Aorta (tissue), 5 donors: ENCODE data around the gene PARD3. TPM values are rescaled to one million over a fixed set of nuclear protein-coding genes. Genes with fewer than 3 reads are reported as not detected.

Experiments
- ATAC-seq: fragments of 200-7000 bp; cut with Tn5 transposase; one replicate; pipeline ENCODE4 v1.9.1; 2022; ENCODE audit warnings: moderate library complexity; ENCODE audit not compliant: low FRiP score
- DNase-seq, 2 donors: peaks; one replicate each; pipeline ENCODE4 v3.0.0-alpha.2; 2020
- H3K27ac ChIP-seq, 2 donors: one replicate each; pipeline ENCODE4 v1.5.1; 2013; ENCODE audit warnings: low read length in 2 of 2, mild to moderate bottlenecking in 2 of 2, moderate library complexity in 2 of 2, control low read depth in 1 of 2, inconsistent platforms in 1 of 2, low read depth in 1 of 2
- H3K27me3 ChIP-seq, 2 donors: one replicate each; pipeline ENCODE4 v1.6.1; 2013; ENCODE audit warnings: control low read depth in 1 of 2, low read length in 1 of 2, mild to moderate bottlenecking in 1 of 2, moderate library complexity in 1 of 2; ENCODE audit not compliant: insufficient read depth in 2 of 2, control insufficient read depth in 1 of 2
- H3K36me3 ChIP-seq, 2 donors: one replicate each; pipeline ENCODE4 v1.6.1; 2013; ENCODE audit warnings: control low read depth in 1 of 2, low read length in 1 of 2, mild to moderate bottlenecking in 1 of 2; ENCODE audit not compliant: insufficient read depth in 2 of 2, control insufficient read depth in 1 of 2
- H3K4me1 ChIP-seq, 2 donors: one replicate each; pipeline ENCODE4 v1.6.1; 2013; ENCODE audit warnings: low read length in 2 of 2, control low read depth in 1 of 2, mild to moderate bottlenecking in 1 of 2, moderate library complexity in 1 of 2; ENCODE audit not compliant: insufficient read depth in 2 of 2, control insufficient read depth in 1 of 2
- H3K4me3 ChIP-seq, 2 donors: one replicate each; pipeline ENCODE4 v1.5.1; 2013; ENCODE audit warnings: low read length in 2 of 2, control low read depth in 1 of 2, mild to moderate bottlenecking in 1 of 2
- H3K9me3 ChIP-seq: one replicate; pipeline ENCODE4 v1.6.1; 2013; ENCODE audit warnings: mild to moderate bottlenecking, low read length; ENCODE audit not compliant: control insufficient read depth
- WGBS, 2 donors: extraction: QIAGEN DNeasy Blood & Tissue Kit; methylation state at CpG; one replicate each; pipeline ENCODE4 v1.1.7; 2013; 5-methylcytosine and 5-hydroxymethylcytosine counted together
- intact Hi-C, 2 donors: fragments of 100-400 bp; cut with DNase I; formaldehyde crosslinking; loops; one replicate each; pipeline versions ENCODE4 v1.14.2 to v1.15.0; 2022
- polyA plus RNA-seq, 2 donors: library from polyadenylated mRNA; stranded (reverse); fragments of 200-250 nt; gene quantifications; one replicate each; pipeline ENCODE4 v1.2.3, GENCODE V29; 2013
- total RNA-seq, 2 donors: library from RNA; stranded (reverse); fragmentation: NEBNext Ultra II Directional; extraction: Animal tissue kit (Norgen Biotek cat#: 25700); gene quantifications; one replicate each; pipeline ENCODE4 v1.2.1, GENCODE V29; 2021
- donor health status: healthy with polysubstance abuse.
- donor health status: Bipolar disorder and iron deficiency.
- donor health status: DM: no; HTN: no; CAD: no.
- donor health status: DM: no; HTN: no; CAD: no.
- donor health status: DM: yes; HTN: yes; CAD: no.

PARD3 gene
- total and polyA plus RNA-seq, 4 donors: 6.4 to 33.0 (median 28.7) TPM

DNA sequence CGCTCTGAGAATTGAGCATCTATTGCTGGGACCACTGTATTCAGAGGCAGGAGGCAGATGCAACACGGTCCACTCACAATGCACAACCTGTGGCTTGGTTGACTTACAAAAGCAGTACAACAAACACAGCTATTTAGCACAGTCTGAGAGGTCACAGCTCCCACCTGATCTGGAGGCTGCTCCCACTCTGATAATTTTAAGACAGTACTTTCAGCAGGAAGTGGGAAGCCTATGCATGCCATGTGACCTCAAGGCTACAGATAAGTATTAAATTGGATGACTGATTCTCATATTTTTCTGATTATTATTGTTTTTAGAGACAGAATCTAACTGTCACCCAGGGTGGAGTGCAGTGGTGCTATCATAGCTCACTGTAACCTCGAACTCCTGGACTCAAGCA lies 659.3 kb downstream of the PARD3 start:
- WGBS, 2 donors: 65 to 99% methylated on average over 3 of the region's 3 CpGs
- H3K27me3 ChIP-seq: no peaks in the 10 kb centered on the region
- ATAC-seq: no peak
- DNase-seq: no peak
- H3K27ac ChIP-seq: no peak overlapping the region
- H3K4me3 ChIP-seq: no peak overlapping the region
- no peaks in the 10 kb centered on the region for H3K36me3 ChIP-seq
- intact Hi-C loops: no loop called here
- no peaks in the 10 kb centered on the region for H3K4me1 ChIP-seq
- no peaks in the 10 kb centered on the region for H3K9me3 ChIP-seq

DNA sequence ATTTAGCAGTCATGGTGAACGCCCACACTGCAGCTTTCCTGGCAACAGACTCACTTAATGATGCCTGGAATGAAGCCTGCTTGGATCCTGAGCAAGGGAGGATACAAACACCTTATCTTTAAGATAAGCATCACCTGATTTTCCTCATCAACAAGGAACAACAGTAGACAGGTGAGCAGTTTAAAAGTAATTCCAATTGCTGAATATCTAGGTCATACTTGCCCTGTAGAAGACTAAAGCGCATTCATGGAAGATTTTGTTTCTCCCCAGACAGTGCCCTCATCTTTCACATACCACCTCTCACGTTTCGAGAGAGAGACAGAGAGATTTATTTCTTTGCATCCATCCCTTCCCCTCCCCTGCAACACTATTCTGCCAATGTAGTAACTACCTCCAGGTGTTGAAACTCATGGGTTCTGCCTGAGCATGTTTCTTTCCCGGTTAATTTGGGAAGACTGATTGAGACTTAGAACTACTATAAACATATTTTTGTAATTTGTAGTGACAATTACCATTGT lies 660.7 kb downstream of the PARD3 start:
- no peaks in the 10 kb centered on the region for H3K36me3 ChIP-seq
- 71 to 87% methylated on average over 5 of the region's 5 CpGs for WGBS, 2 donors
- intact Hi-C loops: no loop called here
- H3K27ac ChIP-seq: no peak overlapping the region
- no peaks in the 10 kb centered on the region for H3K27me3 ChIP-seq
- H3K9me3 ChIP-seq: no peaks in the 10 kb centered on the region
- no peak for DNase-seq
- no peaks in the 10 kb centered on the region for H3K4me1 ChIP-seq
- H3K4me3 ChIP-seq: no peak overlapping the region
- no peak for ATAC-seq

DNA sequence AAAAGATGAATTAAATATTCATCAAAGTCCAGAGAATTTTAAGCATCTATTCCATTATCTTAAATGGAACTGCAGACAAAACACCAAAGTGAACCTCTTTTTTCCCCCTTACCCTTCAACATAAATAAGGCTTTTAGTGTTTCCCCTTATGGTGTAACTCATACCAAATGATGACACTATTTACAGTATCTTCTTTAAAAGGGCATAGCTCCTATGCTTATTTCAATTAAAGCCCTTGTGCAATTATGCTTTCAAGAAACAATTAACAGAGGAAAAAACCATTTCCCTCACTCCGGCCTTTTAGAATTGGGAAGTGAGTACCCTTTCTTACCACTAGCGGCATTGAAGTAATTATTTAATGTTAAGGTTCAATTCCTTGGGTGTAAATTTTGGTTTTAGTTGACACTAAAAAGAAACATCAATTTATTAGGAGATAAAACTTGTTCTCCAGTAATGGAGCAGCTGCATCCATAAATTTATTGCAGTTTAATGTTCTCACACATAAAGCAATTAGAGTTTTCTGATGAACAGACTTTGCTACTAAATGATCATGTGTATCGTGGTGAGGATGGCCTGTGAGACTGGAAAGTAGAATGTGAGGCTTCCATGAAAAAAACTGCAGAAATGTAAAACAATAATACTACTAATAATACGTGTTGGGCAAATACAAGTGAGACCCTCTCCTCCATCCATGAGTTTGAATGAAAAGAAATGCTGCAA lies 661.3 kb downstream of the PARD3 start:
- no peak for ATAC-seq
- Histone ChIP-seq H3K27me3 (no peaks in the 10 kb centered on the region), H3K9me3 (no peaks in the 10 kb centered on the region), H3K4me1 (no peaks in the 10 kb centered on the region), H3K4me3 (no peak overlapping the region), H3K27ac (no peak overlapping the region), H3K36me3 (no peaks in the 10 kb centered on the region)
- WGBS, 2 donors: 89 to 95% methylated on average over 4 of the region's 4 CpGs
- intact Hi-C loops: no loop called here
- no peak for DNase-seq

DNA sequence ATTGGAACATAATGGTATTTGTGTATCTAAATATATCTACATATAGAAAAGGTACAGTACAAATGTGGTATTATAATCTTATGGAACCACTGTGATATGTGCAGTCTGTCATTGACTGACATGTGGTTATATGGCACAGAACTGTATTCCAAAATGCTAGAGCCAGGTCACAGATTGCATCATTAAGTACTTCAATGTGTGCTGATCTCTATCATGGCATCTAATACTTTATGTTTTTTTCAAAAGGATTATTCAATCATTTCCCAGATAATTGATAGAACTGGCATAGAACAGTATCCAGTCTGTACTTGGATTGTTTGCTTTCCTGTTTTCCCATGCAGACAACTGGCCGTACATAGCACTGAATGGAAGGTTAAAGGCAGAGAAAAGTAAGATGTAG lies 662.7 kb downstream of the PARD3 start:
- Histone ChIP-seq H3K4me3 (no peak overlapping the region), H3K27ac (no peak overlapping the region), H3K36me3 (no peaks in the 10 kb centered on the region), H3K4me1 (no peaks in the 10 kb centered on the region), H3K9me3 (no peaks in the 10 kb centered on the region), H3K27me3 (no peaks in the 10 kb centered on the region)
- no peak for DNase-seq
- intact Hi-C loops: no loop called here
- no peak for ATAC-seq
- WGBS, 2 donors: 0 to 46% methylated on average over 1 of the region's 1 CpG

DNA sequence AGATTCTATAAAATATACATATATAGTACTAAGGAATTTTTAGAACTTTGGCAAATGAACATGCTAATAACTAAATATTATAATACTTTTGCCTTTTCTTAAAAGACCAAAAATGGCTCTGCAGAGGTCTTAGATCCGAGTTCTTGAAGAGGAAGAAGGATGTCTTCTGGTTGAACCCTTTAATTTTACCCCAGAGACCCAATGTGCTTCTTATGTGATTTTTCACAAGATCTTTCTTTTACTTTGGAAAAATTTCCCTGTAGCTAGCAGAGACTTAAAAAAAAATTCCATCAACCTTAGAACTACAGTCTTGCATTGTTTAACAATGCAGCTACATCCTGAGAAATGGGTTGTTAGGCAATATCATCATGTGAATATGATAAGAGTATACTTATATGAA lies 663.2 kb downstream of the PARD3 start:
- H3K27me3 ChIP-seq: no peaks in the 10 kb centered on the region
- ATAC-seq (no peak), DNase-seq (no peak)
- H3K4me1 ChIP-seq: no peaks in the 10 kb centered on the region
- no peak overlapping the region for H3K4me3 ChIP-seq
- intact Hi-C loops: no loop called here
- 91 to 100% methylated on average over 1 of the region's 1 CpG for WGBS, 2 donors
- no peaks in the 10 kb centered on the region for H3K9me3 ChIP-seq
- no peak overlapping the region for H3K27ac ChIP-seq
- no peaks in the 10 kb centered on the region for H3K36me3 ChIP-seq

DNA sequence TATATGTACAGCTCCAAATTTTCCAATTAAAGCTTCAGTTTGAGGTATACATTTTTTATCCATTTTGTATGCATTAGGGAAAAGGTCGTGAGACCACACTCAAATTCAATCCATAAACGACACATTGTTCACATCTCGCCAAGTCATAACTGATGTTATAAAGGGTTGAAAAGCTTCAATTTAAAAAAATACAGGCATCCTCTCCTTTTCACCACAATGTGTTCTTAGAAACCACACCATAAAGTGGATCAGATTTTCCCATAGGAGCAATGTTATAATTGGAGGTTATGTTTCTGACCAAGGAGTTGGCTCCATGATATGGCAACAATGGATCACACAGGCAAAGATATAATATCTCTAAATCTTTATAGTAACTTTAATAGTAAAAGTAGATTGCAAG lies 663.6 kb downstream of the PARD3 start:
- ATAC-seq: no peak
- H3K36me3 ChIP-seq: no peaks in the 10 kb centered on the region
- no peak overlapping the region for H3K27ac ChIP-seq
- H3K27me3 ChIP-seq: no peaks in the 10 kb centered on the region
- intact Hi-C loops: no loop called here
- H3K9me3 ChIP-seq: no peaks in the 10 kb centered on the region
- no peak overlapping the region for H3K4me3 ChIP-seq
- 95 to 96% methylated on average over 3 of the region's 3 CpGs for WGBS, 2 donors
- DNase-seq: no peak
- H3K4me1 ChIP-seq: peaks cover 0 to 3% of the 10 kb centered on the region in 2 donors

DNA sequence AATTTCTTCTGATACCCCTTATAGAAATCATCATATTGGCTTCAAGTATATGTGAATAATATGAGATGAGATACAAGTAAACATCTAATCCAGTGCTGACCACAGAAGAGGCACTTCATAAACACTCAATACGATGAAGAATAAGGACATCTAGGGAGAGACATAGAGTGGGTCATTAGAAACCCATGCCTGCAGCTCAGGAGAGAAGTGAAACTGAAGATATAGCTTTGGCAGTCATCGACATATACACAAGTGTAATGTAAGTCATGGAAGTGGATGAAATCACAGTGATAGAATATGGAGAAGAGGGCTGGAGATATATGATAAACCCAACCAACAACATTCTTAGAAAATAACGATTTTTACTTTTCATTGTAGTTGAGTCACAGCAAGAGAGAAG lies 665.0 kb downstream of the PARD3 start:
- Histone ChIP-seq H3K4me1 (peaks cover 4% of the 10 kb centered on the region in 2 donors), H3K27me3 (no peaks in the 10 kb centered on the region), H3K4me3 (no peak overlapping the region), H3K27ac (no peak overlapping the region), H3K36me3 (no peaks in the 10 kb centered on the region), H3K9me3 (no peaks in the 10 kb centered on the region)
- ATAC-seq (no peak), DNase-seq (no peak)
- intact Hi-C loops: no loop called here
- WGBS, 2 donors: 92 to 96% methylated on average over 3 of the region's 3 CpGs

DNA sequence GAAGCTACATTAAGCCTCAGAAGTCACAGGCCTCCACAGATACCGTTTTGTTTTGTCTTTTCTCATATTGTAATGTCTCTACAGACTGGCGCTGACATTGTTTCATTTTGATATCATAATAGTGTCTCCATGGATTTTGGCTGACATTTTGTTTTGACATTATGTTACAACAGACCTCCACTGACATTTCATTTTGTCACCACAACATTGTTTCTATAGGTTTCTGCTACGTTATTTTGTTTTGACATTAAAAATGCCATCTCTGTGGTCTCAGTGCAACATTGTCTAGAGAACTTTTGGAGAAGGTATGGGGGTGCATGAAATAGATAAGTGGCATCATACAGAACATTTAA lies 666.8 kb downstream of the PARD3 start:
- ATAC-seq (no peak), DNase-seq (no peak)
- WGBS, 2 donors: 81 to 84% methylated on average over 3 of the region's 3 CpGs
- Histone ChIP-seq H3K27ac (no peak overlapping the region), H3K9me3 (no peaks in the 10 kb centered on the region), H3K36me3 (no peaks in the 10 kb centered on the region), H3K4me3 (no peak overlapping the region), H3K27me3 (no peaks in the 10 kb centered on the region), H3K4me1 (peaks cover 4% of the 10 kb centered on the region in 2 donors)
- intact Hi-C loops: no loop called here

DNA sequence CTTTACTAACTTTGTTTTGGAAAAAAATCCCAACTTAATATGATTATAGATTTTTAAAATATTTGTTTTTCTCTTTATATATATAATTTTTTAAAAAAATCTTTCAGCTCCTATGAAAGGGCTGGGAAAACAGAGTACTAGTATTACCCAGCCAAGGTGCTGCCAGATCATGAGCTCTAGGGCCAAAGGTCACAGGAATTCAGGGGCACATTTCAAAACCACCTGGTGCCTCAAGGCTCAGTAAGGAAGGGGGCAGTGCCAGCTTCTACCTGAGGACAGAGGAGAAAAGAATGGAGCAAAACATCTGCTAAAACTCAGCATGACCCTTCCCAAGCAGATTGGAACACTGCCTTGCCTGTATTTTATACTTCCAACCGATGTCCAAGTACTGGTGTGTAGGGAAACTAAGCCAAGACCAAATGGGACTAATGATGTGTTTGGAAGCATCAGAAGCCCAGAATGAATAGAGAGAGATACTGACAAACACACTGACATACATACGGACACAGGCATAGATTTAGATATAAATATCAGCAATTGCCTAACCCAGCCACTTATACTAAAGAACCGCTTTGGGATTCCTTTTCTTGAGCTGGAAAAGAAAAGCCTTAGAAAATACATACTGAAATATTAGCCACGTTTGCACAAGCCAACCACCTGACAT lies 667.3 kb downstream of the PARD3 start:
- DNase-seq (no peak), ATAC-seq (no peak)
- intact Hi-C loops: no loop called here
- Histone ChIP-seq H3K27me3 (no peaks in the 10 kb centered on the region), H3K9me3 (no peaks in the 10 kb centered on the region), H3K36me3 (no peaks in the 10 kb centered on the region), H3K4me1 (peaks cover 4% of the 10 kb centered on the region in 2 donors), H3K27ac (no peak overlapping the region), H3K4me3 (no peak overlapping the region)
- WGBS, 2 donors: 64 to 74% methylated on average over 4 of the region's 4 CpGs
